ENCODE results near the gene CENPO.

Gene CENPO

DNA sequence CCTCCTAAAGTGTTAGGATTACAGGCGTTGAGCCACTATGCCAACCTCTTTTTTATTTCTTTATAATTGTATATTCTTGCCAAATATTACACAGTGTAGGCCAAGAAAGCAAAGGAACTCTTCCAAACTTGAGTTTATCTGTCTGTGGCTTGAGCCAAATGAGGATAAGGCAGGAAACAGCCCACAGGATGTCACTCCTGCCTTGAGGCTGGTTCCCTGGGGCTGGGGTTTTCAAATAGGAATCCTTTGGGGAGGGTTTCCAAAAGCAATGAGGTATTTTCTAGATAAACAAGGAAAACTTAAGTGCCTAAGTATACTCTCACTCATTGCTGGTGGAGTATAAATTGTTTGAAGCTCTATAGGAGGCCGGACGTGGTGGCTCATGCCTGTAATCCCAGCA lies 70.4 kb downstream of the CENPO start:
- no peak for DNase-seq (ENCODE audit: low spot score)

DNA sequence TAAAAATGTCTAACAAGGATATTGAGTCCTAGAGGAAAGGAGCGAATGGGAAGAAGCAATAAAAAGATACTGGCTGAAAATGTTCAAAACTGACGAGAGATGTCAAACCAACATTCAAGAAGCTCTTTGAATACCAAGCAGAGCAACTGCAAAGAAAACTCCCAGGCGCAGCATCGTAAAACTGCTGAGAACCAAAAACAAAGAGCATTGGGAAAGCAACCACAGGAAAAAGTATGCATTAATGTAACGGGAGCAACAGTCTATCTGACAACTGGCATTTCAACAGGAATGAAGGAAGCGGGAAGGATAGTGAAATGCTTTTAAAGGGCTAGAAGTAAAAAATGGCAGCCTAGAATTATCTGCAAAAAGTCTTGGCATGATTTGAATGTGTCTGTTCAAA lies 73.7 kb downstream of the CENPO start:
- DNase-seq (ENCODE audit: low spot score): no peak

DNA sequence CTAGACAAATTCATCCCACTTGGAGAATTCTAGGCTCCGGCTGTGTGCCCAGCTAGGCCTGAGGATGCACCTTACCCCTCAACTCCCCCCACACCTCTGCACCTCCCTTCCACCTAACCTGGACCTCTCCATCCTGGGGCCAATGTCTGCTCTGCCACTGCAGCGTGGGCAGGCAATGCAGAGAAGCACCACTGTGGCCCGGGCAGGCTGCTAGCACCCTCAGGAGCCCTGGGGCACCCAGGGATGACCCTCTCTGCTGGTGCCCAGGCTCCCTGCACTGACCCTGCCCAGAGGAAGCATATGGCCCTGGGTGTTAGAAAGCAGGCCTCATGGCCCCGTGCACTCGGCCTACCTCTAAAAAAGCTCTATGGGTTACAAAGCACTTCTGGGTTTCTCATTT lies 77.2 kb downstream of the CENPO start:
- DNase-seq (ENCODE audit: low spot score): no peak

DNA sequence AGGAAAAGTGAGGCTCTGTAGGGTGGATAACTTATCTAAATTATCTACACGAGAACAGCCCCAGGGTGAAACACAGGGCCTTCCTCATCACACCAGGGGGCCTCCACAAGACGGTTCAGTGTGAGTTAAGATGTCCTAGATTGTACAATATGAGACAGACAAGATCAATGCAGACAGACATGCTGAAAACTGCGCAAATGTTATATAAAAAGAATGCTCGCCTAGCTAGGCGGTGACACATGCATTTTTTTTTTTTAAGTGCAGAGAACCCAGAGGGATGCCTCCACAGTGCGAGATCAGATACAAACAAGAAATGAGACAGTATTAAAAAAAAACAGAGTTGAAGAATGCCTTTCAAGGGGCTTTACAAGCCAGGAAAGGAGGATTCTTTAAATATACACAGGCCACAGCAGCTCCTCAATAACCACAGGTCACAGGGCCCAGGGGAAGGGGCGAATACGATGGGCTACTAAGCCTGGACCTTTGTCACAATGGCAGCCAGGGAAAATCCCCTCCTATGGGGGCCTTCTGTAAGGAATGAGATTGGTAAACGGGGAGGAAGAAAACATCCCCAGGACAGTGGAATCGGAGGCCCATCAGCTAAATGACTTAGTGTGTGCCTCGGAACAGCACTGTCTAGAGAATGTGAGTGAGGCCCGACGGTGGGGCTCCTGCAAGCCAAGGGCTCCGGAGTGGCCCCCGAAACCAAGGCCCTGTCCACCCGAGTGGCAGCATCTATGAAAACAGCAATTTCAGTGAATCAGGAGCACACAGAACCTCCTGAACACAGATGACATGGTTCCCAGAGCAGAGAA lies 77.9 kb downstream of the CENPO start:
- no peak for DNase-seq (ENCODE audit: low spot score)

DNA sequence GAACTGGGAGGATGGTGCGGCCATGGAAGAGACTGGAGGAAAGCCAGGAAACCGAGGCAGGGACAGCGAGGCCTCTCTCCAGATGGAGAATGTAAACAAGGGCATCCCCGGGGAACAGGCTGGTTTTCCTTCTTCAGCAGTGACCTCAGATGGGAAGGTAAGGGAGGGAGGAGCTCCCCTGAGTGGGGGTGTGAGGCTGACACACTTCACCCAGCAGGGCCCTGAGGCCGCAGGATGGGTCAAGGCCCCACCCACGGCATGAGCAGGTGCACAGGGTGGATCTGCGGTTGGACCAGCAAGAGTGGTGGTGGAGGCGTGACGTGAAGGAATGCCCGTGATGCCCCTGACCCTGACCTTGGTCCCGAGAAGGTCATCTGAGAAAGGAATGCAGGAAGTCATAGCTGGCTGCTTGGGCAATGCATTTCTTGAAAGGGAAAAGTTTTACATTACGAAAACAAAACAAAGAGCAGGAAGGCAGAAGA lies 78.7 kb downstream of the CENPO start:
- no peak for DNase-seq (ENCODE audit: low spot score)

All from HuH-7 (cell line).